GM18498 (cell line): Measurements from ENCODE around the gene FAR1.
"Not testable (repeated sequence)": the region's sequence is repeated elsewhere in the genome, so short reads cannot be mapped to it uniquely, and the experiment has no call there.

ENCODE experiments used
- ATAC-seq: cut with Tn5 transposase; IDR thresholded peaks from one replicate; pipeline ENCODE4 v1.9.1; 2021; ENCODE audit warnings: mild to moderate bottlenecking, moderate library complexity; ENCODE audit not compliant: unreplicated experiment

Gene FAR1

DNA sequence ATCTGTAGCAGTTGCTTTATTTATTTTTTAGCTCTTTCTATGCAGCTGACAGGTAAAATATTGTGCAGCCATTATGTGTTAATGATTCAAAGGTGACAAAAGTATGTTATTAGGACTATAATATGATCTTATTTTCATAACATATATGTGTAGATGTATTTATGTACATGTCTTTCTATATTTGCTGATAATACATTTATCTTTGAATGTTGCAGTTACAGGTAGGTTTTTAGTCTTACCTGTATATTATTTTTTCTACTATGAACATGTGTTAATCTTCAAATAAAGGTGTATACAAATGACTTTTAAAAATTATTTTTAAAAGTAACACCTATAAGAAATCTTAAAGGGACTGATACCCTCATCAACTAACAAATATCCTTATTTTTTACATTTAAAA is 33.6 kb downstream of the FAR1 start:
- no peak for ATAC-seq

DNA sequence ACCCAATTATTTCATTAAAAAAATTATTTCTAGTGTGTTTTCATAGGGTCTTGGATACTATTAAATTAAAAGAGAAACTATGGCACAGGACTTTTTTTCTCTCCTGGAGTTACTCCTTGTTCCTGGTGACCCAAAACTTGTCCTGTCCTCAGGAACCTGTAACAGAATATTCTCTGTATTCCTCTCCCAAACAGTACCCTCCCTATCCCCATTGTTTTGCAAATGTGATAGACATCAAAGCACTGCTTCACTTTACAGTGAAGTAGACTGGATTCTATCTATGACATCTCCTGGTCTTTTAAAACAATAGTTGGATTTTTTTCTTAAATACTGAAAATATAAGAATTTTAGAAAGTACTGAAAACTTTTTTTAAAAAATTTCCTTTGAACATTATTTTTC is 37.2 kb downstream of the FAR1 start:
- ATAC-seq: no peak

DNA sequence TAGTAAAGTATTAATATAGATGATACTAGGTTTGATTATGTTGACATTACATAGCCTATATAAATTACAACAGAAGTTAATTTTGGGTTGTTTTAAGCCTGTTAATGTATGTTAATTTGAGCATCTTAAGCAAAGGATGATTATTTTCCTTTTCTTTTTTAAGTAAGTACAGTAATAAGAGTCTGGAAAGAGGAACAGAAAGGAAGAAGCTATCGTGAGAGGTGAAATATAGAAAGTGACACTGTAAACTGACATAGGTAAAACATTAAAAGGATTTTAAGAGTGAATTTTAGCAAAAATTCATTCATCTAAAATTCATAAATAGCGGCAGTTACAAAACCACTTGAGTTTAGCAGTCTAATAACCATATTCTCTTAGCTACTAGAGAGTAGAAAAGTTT is 45.5 kb downstream of the FAR1 start:
- ATAC-seq: no peak

DNA sequence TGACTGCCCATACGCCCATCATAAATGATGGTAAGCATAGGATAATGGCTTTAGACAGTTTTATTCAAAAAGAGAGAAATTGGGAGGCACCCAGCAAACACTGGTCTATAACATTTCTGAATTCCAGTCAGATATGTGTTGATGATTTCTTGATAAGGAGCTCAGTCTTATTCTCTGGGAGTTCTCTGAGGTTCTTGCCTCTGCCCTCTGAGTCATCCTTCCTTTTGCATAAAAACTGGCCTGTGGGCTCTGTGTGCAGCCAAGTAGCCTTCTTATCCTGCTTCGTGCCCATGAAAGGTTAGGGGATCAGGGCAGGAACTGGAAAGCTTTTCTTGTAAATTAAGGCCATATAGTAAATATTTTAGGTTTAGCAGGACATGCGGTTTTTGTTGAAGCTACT is 48.9 kb downstream of the FAR1 start:
- no peak for ATAC-seq

DNA sequence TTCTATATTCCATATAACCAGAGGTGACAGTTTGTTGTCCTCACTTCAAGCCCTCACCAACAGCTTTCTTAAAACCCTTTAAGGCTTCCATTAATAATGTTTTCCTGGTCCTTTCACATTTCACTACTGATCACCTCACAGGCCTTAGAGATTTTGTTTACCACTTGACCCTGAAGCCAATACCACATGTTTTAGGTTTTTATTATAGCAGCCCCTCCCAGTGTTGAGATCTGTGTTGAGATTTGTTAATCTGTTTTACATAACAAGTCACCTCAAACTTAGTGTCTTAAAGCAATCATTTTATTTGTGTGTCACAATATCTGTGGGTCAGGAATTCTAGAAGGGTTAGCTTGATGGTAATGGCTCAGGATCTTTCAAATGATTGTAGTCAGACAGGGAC is 49.9 kb downstream of the FAR1 start:
- ATAC-seq: no peak

DNA sequence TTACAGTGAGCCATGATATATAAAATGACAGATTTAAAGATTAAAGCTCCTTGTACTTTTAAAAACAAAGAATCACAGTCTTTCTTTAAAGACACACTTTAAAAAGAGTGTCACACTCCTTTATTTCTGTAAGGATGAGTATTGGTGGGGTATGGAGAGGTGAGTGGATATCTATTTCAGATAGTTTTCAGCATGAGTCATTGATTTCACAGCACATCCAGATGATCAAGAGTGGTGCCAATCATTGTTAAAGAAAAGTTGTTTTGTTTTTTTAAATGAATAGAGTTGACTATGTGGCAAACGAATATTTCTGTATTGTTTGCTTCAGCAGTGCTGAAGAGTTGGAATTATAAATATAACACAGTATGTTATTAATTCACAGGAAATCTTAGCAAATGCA is 52.5 kb downstream of the FAR1 start:
- ATAC-seq: no peak

DNA sequence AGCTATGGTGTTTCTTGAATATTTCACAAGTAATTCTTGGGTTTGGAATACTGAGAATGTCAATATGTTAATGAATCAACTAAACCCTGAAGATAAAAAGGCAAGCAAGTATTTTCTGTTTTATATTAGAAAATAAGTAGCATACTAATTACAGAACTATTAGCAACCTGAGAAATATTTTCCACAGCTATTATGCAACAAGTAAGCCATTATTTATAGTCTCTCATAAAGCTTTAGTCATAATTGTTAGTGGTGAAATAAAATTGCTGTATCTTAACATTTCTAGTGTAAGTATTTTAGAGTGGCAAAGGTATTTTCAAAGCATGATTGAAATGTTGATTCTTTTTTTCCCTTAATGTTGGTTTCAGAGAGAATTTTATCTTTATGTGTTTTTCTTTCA is 53.3 kb downstream of the FAR1 start:
- no peak for ATAC-seq

DNA sequence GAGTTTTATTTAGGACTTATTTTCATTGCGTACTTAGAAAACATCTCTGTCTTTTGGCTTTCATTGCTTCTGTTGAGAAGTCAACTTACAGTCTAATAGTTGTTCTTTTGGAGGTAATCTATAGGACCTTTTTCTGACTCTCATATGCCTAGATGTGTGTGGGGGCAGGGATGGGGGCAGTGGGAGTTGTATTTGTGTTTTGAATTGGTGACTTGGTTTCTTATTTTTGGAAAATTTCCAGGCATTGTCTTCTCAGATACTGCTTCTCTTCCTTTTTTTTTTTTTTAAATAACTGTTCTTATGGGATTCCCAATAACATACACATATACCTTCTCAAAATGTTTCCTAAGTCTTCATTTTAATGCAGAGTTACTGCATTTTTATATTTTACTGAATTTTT is 58.0 kb downstream of the FAR1 start:
- no peak for ATAC-seq

DNA sequence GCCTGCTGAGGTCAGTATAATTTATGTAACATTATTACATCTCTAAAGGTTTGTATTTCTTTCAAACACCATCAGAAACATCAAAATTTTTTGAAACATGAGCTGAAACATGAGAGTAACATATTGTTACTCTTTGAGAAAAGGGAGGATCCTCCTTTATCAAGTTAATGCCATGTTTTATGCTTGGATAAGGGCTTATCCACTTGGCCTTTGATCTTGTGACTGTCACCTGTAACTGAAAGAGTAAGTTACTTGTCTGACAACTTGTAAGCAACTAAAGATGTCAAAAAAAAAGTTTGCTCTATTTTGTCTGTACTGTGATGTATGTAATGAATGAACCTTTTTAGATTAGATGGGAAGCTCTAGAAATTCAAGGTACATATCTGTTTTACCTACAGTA is 59.6 kb downstream of the FAR1 start:
- ATAC-seq: no peak

DNA sequence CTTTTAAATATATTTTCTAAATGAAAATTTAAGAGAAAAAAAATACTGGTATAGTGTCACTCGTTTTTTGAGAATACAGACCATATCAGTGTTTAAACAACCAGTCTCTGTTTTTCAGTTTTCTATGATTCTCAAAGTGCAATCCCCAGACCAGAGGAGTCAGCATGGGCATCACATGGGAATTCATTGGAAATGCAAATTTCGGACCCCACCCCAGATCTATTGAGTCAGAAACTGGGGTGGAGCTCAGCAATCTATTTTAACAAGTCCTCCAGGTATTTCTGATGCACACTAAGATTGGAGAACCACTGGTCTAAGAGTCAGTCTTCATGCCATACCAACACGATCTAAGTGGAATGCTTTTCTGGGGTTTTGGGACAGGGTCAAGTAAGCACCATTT is 66.1 kb downstream of the FAR1 start:
- ATAC-seq: no peak

DNA sequence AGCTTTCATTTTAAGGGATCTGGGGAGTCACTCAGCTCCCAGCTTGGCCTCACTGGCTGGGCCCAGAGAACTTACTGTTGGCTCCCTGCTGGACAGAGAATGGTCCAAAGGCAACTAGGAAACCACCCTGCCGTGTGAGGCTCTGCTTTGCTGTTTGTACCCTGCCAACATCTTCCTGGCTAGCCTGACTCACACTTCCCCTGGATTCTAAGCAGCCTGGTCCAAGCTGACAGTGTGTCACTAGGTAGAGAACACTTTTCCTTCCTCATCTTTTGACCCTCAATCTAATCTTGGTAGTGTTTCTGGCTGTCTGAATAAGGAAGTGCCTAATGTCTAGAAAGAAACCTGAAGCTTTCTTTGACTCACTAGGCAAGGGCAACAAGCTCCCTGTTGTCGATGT is 76.7 kb downstream of the FAR1 start:
- no peak for ATAC-seq

DNA sequence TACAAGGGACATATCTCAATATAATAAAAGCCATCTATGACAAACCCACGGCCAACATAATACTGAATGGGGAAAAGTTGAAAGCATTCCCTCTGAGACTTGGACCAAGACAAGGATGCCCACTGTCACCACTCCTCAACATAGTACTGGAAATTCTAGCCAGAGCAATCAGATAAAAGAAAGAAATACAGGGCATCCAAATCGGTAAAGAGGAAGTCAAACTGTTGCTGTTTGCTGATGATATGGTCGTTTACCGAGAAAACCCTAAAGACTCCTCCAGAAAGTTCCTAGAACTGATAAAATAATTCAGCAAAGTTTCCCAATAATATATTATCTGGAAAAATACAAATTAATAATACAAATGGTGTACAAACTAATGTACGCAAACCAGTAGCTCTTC is 84.8 kb downstream of the FAR1 start:
- not testable (repeated sequence) for ATAC-seq

DNA sequence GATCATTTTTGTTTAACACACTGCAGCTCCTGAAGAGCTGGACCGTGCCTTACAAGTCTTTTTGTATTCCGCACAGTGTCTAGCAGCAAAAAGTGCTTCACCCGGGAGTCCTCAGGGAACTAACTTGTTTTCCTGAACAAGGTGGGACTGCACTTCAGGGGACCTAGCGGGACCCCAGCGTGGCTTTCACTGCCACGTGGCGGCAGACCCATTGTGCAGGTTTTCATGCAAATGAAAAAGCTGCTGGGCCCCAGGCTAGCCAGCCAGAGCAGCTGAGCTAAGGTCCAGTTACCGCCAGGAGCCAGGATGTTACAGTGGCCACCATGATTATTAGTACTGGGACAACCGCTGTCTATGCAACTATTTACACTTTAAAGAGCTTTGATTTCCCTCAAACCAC is 90.6 kb downstream of the FAR1 start:
- ATAC-seq: no peak

DNA sequence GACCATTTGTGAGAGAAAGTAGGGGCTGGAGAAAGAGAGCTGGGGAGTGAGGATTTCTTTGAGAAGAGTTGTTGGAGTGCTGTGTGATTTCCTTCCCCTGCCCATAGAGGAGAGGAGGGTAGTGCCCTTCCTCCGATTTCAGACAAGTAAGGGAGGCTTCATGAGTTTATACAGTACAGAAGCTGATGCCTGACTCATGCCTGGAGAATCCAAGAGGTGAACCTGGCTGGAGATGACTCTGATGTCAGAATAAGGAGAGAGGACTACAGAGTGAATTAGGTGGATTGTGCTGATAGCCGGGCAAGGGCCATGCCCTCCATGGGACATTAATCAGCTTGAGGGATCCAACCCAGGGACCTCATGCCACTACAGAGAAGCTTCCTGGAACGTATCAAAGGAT is 91.6 kb downstream of the FAR1 start:
- ATAC-seq: no peak

DNA sequence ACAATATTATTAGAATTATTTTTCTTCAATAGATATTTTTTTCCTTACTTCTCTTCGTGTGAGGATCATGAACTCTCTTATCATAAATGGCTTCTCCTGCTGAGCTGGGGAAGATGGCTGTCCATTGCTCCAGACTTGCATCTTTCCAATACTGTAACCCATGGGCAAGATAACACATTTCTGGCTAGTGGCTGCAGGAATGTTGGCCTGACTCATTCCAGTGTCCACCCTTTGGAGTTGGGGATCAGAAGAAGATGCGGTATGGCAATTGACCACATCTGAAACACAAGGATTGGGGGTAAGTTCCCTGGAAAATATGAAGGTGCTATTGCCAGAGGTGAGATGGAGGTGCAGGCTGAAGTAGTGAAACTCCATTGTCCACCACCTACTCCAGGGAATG is 92.8 kb downstream of the FAR1 start:
- ATAC-seq: no peak

DNA sequence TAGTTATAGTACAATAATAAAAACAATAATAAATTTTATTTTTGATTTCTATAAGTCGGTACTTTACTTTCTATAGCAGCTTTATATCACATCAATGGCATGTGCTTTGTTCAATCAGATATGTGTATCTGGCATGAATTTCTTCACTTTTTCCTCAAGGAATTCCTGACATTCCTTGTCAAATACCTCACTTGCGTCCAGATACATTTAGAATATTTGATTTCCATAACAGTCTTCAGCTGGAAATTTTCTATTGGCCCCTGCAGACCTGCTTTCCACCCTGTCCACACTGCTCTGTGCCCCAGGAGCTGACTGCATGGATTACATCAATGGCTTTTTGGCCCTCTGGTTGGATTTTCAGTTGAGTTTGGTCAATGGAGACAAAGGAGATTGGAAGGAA is 93.2 kb downstream of the FAR1 start:
- ATAC-seq: no peak

DNA sequence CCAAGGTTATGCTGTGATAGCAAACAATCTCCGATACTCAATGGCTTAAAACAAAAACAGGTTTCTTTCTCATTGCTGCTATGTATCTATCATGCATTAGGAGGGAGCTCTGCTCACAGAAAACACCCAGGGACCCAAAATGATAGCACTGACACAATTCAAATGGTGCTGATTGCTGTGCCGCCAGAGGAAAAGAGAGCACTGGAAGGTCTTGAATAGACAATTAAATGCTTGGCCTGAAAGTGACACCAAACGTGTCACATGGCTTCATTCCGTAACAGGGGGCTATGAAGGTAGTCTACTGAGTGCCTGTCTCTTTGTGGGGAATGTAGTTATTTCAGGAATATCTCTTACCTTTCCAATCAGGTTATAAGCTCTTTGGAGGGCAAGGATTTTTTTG is 94.2 kb downstream of the FAR1 start:
- ATAC-seq: no peak

DNA sequence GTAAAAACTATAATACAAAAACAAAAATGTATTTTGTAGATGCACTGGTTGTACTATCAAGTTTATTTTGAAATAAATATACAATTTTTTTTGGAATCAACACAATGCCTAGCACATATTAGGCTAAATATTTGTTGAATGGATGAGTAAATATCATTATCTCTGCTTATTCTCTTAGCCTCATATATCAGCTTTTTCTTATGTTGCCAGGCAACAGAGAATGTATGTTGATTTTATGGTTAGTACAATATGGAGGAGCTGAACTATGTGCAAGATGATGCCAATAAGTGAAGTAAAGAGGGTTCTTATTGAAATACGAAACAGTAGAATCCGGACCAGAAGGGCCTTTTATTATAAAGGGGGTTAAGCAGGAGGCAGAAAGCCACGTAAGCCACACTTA is 94.9 kb downstream of the FAR1 start:
- no peak for ATAC-seq

DNA sequence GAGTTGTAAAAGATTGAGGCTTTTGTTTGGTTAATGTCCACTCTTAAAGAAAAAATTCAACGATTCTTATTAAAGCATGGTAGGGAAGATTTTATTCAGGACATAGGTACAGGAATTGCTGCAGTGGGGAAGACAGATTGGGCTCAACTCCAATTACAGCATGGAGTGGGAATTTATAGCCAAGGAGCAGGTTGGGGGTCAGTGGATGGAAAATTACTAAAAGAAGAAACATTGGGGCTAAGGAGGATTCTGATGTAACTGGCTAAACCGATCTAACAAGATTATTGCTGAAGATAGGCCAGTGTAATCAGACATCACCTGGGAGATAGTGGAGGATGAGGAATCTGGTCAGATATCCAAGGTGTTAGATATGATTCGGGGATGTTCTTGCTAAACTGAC is 97.4 kb downstream of the FAR1 start:
- no peak for ATAC-seq

DNA sequence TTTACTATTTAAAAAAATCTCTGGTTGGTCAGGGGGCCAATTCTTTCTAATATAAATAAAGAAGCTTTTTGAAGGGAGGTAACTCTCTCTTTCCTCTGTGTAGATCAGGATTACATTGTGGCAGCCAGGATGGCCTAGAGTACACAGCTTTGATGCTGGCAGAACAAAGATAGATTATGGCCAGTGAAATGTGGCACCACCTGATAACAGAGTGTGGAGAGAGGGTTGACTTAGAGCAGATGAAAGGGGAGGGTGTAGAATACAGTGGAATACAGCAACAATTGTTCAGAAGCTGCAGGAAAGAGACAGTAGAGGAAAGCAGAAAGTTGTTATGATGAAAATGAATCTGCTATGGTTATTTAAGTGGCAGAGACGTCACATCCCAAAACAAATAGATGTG is 99.0 kb downstream of the FAR1 start:
- ATAC-seq: no peak

DNA sequence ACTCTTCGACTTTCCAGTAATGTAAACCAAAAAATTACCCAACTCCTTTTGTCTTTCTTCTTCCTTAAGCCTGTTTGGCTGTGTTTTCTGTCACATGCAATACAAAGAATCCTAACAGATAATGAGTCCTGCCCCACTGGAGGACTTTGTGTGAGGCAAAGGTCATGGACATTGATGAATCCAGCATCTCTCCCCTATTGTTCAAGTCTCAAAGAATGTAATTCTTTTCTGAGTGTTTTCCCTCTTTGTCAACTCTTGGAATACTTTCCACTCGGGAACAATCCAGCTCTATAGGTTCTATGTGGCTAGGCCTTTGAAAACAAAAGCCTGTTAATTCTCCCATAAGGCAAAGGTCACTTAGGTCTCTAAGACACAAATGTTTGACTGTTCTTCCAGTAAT is 100.7 kb downstream of the FAR1 start:
- no peak for ATAC-seq

DNA sequence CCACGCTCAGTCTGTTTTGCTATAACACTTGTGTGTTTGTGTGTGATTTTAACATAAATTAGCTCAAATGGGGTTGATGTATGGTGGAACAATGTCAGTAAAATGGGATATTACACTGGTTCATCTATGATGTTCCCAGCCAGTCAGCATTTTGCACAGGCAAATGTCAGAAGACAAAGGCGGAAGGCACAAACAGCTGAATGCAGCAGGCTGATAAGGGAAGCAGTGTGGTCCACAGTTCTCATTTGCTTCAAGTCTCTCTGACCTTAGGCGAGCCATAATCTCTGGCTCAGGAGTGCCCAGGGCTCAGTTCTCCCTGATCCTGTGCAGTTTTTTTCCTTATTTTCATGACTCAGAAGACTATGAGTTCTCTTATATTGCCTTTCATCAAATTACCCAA is 102.7 kb downstream of the FAR1 start:
- no peak for ATAC-seq

DNA sequence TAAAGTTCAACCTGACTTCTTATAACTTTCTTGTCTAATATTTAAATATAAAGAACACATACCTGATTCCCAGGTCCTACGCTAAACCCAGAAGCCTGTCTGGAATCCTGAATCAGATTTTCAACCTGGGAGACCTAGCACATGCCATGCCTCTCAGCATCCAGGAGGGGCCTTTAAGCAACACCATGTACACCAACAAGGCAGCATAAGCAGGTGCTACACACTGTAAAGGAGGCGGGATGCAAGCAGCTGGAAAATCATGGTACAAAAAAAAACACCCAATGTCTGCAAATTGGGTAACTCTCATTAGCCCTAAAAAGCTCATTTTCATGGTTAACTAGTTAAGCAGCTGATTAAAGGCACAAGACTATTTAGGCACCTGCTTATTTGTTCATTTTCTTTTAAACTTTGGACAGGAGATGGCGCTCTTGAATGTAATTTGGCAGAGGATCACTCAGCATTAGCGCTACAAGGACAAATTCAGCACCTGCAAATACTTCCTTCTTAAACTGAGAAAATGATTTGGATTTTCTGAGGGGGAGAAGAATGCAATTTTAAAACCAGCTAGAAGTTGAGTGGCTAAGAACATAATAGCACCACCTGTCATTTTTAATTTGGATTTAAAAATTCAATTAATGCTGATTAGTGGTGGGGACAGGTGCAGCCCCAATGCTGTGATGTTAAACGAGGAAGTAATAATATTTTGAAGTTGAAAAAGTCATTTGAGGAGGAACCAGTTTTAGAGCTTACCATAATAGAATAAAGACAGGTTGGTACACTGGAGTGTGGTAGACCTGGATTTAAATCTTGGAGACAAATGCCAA is 104.0 kb downstream of the FAR1 start:
- no peak for ATAC-seq
